Measurements from ENCODE around the gene SH3BP5L.

Gene SH3BP5L

GRCh38 chr1:248782416-248783141 lies 43.1 kb downstream of the SH3BP5L start:
- Histone ChIP-seq H3K27me3 (ENCODE audit: low read depth) (no peaks in the 10 kb centered on the region), H3K4me1 (no peaks in the 10 kb centered on the region), H3K36me3 (replicated peaks) (no peaks in the 10 kb centered on the region), H3K4me3 (no peak overlapping the region), H3K9me3 (no peaks in the 10 kb centered on the region)
- DNase-seq (ENCODE audit: low spot score in 2 of 2), result no peak
- in situ Hi-C loops (cut with MboI; ENCODE audit: low sequenced_read_pairs), result no loop called here

GRCh38 chr1:248779350-248779749 lies 46.4 kb downstream of the SH3BP5L start:
- Histone ChIP-seq H3K36me3 (replicated peaks) (no peaks in the 10 kb centered on the region), H3K4me3 (no peak overlapping the region), H3K27me3 (ENCODE audit: low read depth) (no peaks in the 10 kb centered on the region), H3K9me3 (no peaks in the 10 kb centered on the region), H3K4me1 (no peaks in the 10 kb centered on the region)
- DNase-seq (ENCODE audit: low spot score in 2 of 2), result no peak
- in situ Hi-C loops (cut with MboI; ENCODE audit: low sequenced_read_pairs), result no loop called here

GRCh38 chr1:248778906-248779305 lies 46.8 kb downstream of the SH3BP5L start:
- H3K36me3 ChIP-seq (replicated peaks), result no peaks in the 10 kb centered on the region
- no peak for DNase-seq (ENCODE audit: low spot score in 2 of 2)
- H3K4me1 ChIP-seq, result no peaks in the 10 kb centered on the region
- no peaks in the 10 kb centered on the region for H3K27me3 ChIP-seq (ENCODE audit: low read depth)
- H3K4me3 ChIP-seq, result no peak overlapping the region
- no peaks in the 10 kb centered on the region for H3K9me3 ChIP-seq
- in situ Hi-C loops (cut with MboI; ENCODE audit: low sequenced_read_pairs), result no loop called here

- H3K4me1 ChIP-seq, result no peaks in the 10 kb centered on the region
- H3K4me3 ChIP-seq, result no peak overlapping the region
- H3K9me3 ChIP-seq, result no peaks in the 10 kb centered on the region
- in situ Hi-C loops (cut with MboI; ENCODE audit: low sequenced_read_pairs), result no loop called here
- no peaks in the 10 kb centered on the region for H3K27me3 ChIP-seq (ENCODE audit: low read depth)
- no peak for DNase-seq (ENCODE audit: low spot score in 2 of 2)
- H3K36me3 ChIP-seq (replicated peaks), result no peaks in the 10 kb centered on the region
Measured at GRCh38 chr1:248776991-248777390, 48.7 kb downstream of the SH3BP5L start.

GRCh38 chr1:248775441-248775840 lies 50.3 kb downstream of the SH3BP5L start:
- Histone ChIP-seq H3K9me3 (no peaks in the 10 kb centered on the region), H3K36me3 (replicated peaks) (no peaks in the 10 kb centered on the region), H3K27me3 (ENCODE audit: low read depth) (no peaks in the 10 kb centered on the region), H3K4me1 (no peaks in the 10 kb centered on the region), H3K4me3 (no peak overlapping the region)
- no peak for DNase-seq (ENCODE audit: low spot score in 2 of 2)
- in situ Hi-C loops (cut with MboI; ENCODE audit: low sequenced_read_pairs), result no loop called here
